K562 (cell line): Measurements from ENCODE around the gene DPP10. TPM values are rescaled to one million over a fixed set of nuclear protein-coding genes. Genes with fewer than 3 reads are reported as not detected.

Source experiments
- ATAC-seq: fragments of 200-7000 bp; cut with Tn5 transposase; 3 replicates; pipeline ENCODE4 v1.9.1; 2020; ENCODE audit warnings: moderate library complexity
- BruUV-seq: library from RNA; stranded (reverse); fragments of 400-500 nt; replicated peaks from 2 replicates; lab custom pipeline; 2021; lab: Mats Ljungman, UMichigan
- CTCF ChIA-PET: fragments of 300-600 bp; formaldehyde crosslinking; extraction: SDS; loops from one replicate; lab custom pipeline; 2021; ENCODE audit warnings: low intra/inter-chr PET ratio; lab: Yijun Ruan, JAX
- POLR2A ChIA-PET: fragments of 300-600, 350-650 bp; sonication (Branson Sonifier 250); formaldehyde crosslinking; extraction: SDS; loops from one replicate; lab custom pipeline; 2021; ENCODE audit warnings: antibody characterized with exemption, inconsistent platforms; lab: Yijun Ruan, JAX
- DNase-seq, 4 experiments: peaks; one replicate each; pipeline versions ENCODE4 v3.0.0 to v3.0.0-alpha.2; 2011 to 2018; ENCODE audit warnings: low spot score in 3 of 4, mixed read lengths in 3 of 4; ENCODE audit errors: extremely low read depth in 1 of 4
- FAIRE-seq: peaks from 2 replicates; lab custom pipeline; 2011; peaks lifted over from hg19 to GRCh38; lab: Jason Lieb, UNC
- H2AFZ ChIP-seq: 2 replicates; pipeline ENCODE4 v1.6.0; 2011; ENCODE audit warnings: low read depth, low read length, control low read depth, inconsistent platforms
- H3K27ac ChIP-seq: fragments of 200-600 bp; 3 replicates; pipeline ENCODE4 v1.8.0; 2011; ENCODE audit warnings: low read depth, mild to moderate bottlenecking, control low read depth, inconsistent platforms, low read length, moderate library complexity, mixed read lengths; ENCODE audit errors: extremely low read depth
- H3K27me3 ChIP-seq, 2 experiments: fragments of 300-600 bp in 1 of 2; 2 replicates in 1 of 2; 3 replicates in 1 of 2; pipeline versions ENCODE4 v1.6.0 to v1.8.0; 2011; ENCODE audit warnings: inconsistent platforms in 2 of 2, low read length in 2 of 2, mild to moderate bottlenecking in 1 of 2, mixed read lengths in 1 of 2, moderate library complexity in 1 of 2; ENCODE audit not compliant: control insufficient read depth in 2 of 2, insufficient read depth in 2 of 2
- H3K36me3 ChIP-seq: fragments of 300-600 bp; 3 replicates; pipeline ENCODE4 v1.8.0; 2011; ENCODE audit warnings: mild to moderate bottlenecking, low read length, inconsistent platforms; ENCODE audit not compliant: control insufficient read depth, insufficient read depth
- H3K4me1 ChIP-seq, 2 experiments: fragments of 200-600 bp in 1 of 2; replicated peaks in 1 of 2; 2 replicates in 1 of 2; 3 replicates in 1 of 2; pipeline versions ENCODE4 v1.5.1 to v1.8.0; 2011; ENCODE audit warnings: inconsistent platforms in 2 of 2, low read length in 2 of 2, mild to moderate bottlenecking in 1 of 2, mixed read lengths in 1 of 2, moderate library complexity in 1 of 2; ENCODE audit not compliant: control insufficient read depth in 2 of 2, insufficient read depth in 2 of 2
- H3K4me2 ChIP-seq: 2 replicates; pipeline ENCODE4 v1.6.1; 2011; ENCODE audit warnings: low read length, control low read depth, inconsistent platforms, mixed read lengths; ENCODE audit not compliant: insufficient read depth
- H3K4me3 ChIP-seq: fragments of 200-600 bp; sonication (generic), shearing (Covaris generic); 2 replicates; pipeline ENCODE4 v1.5.1; 2016; ENCODE audit warnings: control low read depth, inconsistent platforms
- H3K79me2 ChIP-seq: fragments of 200-600 bp; 3 replicates; pipeline ENCODE4 v1.8.0; 2011; ENCODE audit warnings: low read length, inconsistent platforms; ENCODE audit not compliant: control insufficient read depth, insufficient read depth
- H3K9ac ChIP-seq, 2 experiments: 2 replicates each; pipeline versions ENCODE4 v1.6.0 to v1.6.1; 2011; ENCODE audit warnings: low read depth in 2 of 2, low read length in 2 of 2, control low read depth in 1 of 2, inconsistent platforms in 1 of 2, mild to moderate bottlenecking in 1 of 2, mixed read lengths in 1 of 2; ENCODE audit not compliant: insufficient read depth in 1 of 2
- H3K9me1 ChIP-seq: one replicate; pipeline ENCODE4 v1.6.0; 2011; ENCODE audit warnings: inconsistent platforms, mild to moderate bottlenecking, low read length, moderate library complexity; ENCODE audit not compliant: control insufficient read depth, insufficient read depth
- H3K9me3 ChIP-seq: replicated peaks from 2 replicates; pipeline ENCODE4 v1.5.1; 2011; ENCODE audit warnings: low read depth, low read length, inconsistent platforms; ENCODE audit not compliant: control insufficient read depth, insufficient read depth
- H4K20me1 ChIP-seq: replicated peaks from 2 replicates; pipeline ENCODE4 v1.6.1; 2011; ENCODE audit warnings: low read length, inconsistent platforms, mixed read lengths; ENCODE audit not compliant: control insufficient read depth, insufficient read depth
- EZH2 ChIP-seq: IDR thresholded peaks from 2 replicates; pipeline ENCODE4 v1.6.1; 2012; ENCODE audit warnings: low read depth, mild to moderate bottlenecking, inconsistent platforms, low read length, borderline replicate concordance
- JUN ChIP-seq, 2 experiments: sonication (generic) in 1 of 2; formaldehyde crosslinking in 1 of 2; IDR thresholded peaks; 2 replicates each; pipeline versions ENCODE4 v1.6.1 to v1.8.0; 2012 to 2022; ENCODE audit warnings: borderline replicate concordance in 2 of 2, mild to moderate bottlenecking in 2 of 2, improper control_type of control experiment in 1 of 2, low read depth in 1 of 2, low read length in 1 of 2, missing genetic modification reagents in 1 of 2
- JUNB ChIP-seq: fragments of 450-650 bp; formaldehyde crosslinking; conservative IDR thresholded peaks from 2 replicates; pipeline ENCODE4 v1.4.0; 2020; ENCODE audit warnings: mild to moderate bottlenecking
- MAFG ChIP-seq: fragments of 450-650 bp; conservative IDR thresholded peaks from 2 replicates; pipeline ENCODE4 v1.6.1; 2016; ENCODE audit warnings: missing genetic modification characterization, missing compliant biosample characterization
- MCM2 ChIP-seq: fragments of 450-650 bp; IDR thresholded peaks from 2 replicates; pipeline ENCODE4 v1.6.1; 2017; ENCODE audit warnings: low read depth, mild to moderate bottlenecking
- NFXL1 ChIP-seq: fragments of 450-650 bp; formaldehyde crosslinking; IDR thresholded peaks from 2 replicates; pipeline ENCODE4 v1.4.0; 2021; ENCODE audit warnings: mild to moderate bottlenecking
- NR3C1 ChIP-seq: sonication (generic); formaldehyde crosslinking; IDR thresholded peaks from 2 replicates; pipeline ENCODE4 v1.8.1; 2022; ENCODE audit warnings: missing genetic modification reagents
- SOX6 ChIP-seq: fragments of 450-650 bp; IDR thresholded peaks from 2 replicates; pipeline ENCODE4 v1.6.1; 2014; ENCODE audit warnings: mild to moderate bottlenecking
- TFE3 ChIP-seq: fragments of 450-650 bp; formaldehyde crosslinking; IDR thresholded peaks from 2 replicates; pipeline ENCODE4 v1.4.0; 2020; ENCODE audit warnings: mild to moderate bottlenecking, mixed read lengths
- TRIM25 ChIP-seq: fragments of 450-650 bp; IDR thresholded peaks from 2 replicates; pipeline ENCODE4 v1.7.0; 2016; ENCODE audit warnings: borderline replicate concordance
- ZNF146 ChIP-seq: IDR thresholded peaks from one replicate; pipeline ENCODE4 v1.6.1; 2018; ENCODE audit warnings: missing compliant biosample characterization; ENCODE audit not compliant: unreplicated experiment
- ZNF668 ChIP-seq: fragments of 250-450 bp; sonication (Bioruptor Pico); IDR thresholded peaks from 2 replicates; pipeline ENCODE4 v1.8.0; 2022; ENCODE audit warnings: mild to moderate bottlenecking, inconsistent platforms
- ZNF780A ChIP-seq: fragments of 250-450 bp; sonication (Bioruptor Pico); IDR thresholded peaks from 2 replicates; pipeline ENCODE4 v1.5.0; 2021; ENCODE audit warnings: mild to moderate bottlenecking
- ZSCAN29 ChIP-seq: fragments of 450-650 bp; IDR thresholded peaks from 2 replicates; pipeline ENCODE4 v1.6.1; 2017
- WGBS: fragments of 100-300 bp; shearing (Covaris generic); methylation state at CpG from one replicate; pipeline ENCODE4 v1.1.6; 2016; ENCODE audit warnings: low coverage, mixed read lengths; ENCODE audit not compliant: insufficient coverage; ENCODE audit errors: missing lambda C conversion rate; 5-methylcytosine and 5-hydroxymethylcytosine counted together
- in situ Hi-C: fragments of 300-500 bp; cut with MboI; formaldehyde crosslinking; loops from 4 replicates; pipeline ENCODE4 v1.15.0; 2018; ENCODE audit warnings: inconsistent platforms, mixed read lengths
- intact Hi-C: fragments of 100-400 bp; cut with micrococcal nuclease; formaldehyde crosslinking; loops from 2 replicates; pipeline ENCODE4 v1.14.2; 2022
- polyA plus RNA-seq, 8 experiments: library from polyadenylated mRNA; depleted of rRNA in 4 of 8; stranded (reverse) in 5 of 8; unstranded in 3 of 8; fragments of >200 nt; fragmentation: Nextera tagmentation in 2 of 8; fragmentation: Illumina TruSeq in 1 of 8; extraction: Ambion mirVana in 2 of 8; extraction: Trizol in 1 of 8; gene quantifications; 2 replicates each; pipeline versions ENCODE4 v1.2.1 to v1.2.3, GENCODE V29; 2011 to 2014; ENCODE audit warnings: inconsistent platforms in 1 of 8, missing spikeins in 1 of 8
- total RNA-seq, 7 experiments: library from RNA; depleted of rRNA in 6 of 7; stranded (reverse); fragments of >200 nt in 6 of 7; fragmentation: Illumina TruSeq in 2 of 7; extraction: Trizol in 2 of 7; gene quantifications; 2 replicates each; pipeline versions ENCODE4 v1.2.1 to v1.2.3, GENCODE V29; 2011 to 2021; ENCODE audit warnings: low replicate concordance in 1 of 7
- TF ChIP-seq, protein P1 (sequence below): fragments of 450-650 bp; conservative IDR thresholded peaks from 2 replicates; pipeline ENCODE4 v1.6.1; 2016; ENCODE audit warnings: missing genetic modification characterization, low read depth, mild to moderate bottlenecking, control low read depth, missing compliant biosample characterization
- TF ChIP-seq, protein P2 (sequence below): fragments of 250-450 bp; sonication (Bioruptor Pico); IDR thresholded peaks from 2 replicates; pipeline ENCODE4 v1.9.0; 2021; ENCODE audit warnings: mild to moderate bottlenecking

Gene DPP10
- total and polyA plus RNA-seq, 9 of the 15 experiments (the other 6 are each of a cell fraction or from before 2014, with no cell fraction given) = not detected

DNA sequence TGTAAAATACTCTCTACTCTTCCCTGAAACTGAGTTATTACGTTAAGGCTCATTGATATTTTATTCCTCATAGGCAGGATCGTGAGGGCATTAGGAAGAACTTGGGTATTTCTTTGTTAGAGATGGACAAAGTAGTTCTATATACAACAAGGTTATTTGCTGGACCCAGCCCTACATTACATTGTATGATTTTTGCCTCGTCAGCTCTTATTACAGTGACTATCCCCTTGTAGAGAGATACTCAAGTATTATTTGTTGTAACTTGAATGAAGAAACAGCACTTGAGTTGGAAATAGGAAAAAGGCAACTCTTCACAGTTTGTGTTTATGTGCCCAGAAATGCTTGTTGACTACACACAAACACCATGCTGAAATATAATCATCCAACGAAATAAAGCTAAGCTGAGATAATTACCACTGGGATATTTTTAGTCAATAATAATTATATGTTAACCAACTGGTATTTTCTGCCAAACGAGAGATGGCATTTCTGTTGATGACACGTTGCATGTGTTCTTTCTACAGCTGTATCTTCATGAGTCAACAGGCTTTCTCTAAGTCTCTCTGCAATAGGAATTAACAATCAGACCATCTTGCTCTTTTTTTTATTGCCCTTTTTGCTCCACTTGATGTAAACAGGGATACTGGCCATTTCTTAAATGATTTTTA is 947.6 kb downstream of the DPP10 start:
- Histone ChIP-seq H3K4me1 (no peaks in the 10 kb centered on the region), H3K27ac (no peak overlapping the region), H3K4me3 (no peak overlapping the region), H3K9ac (no peak overlapping the region), H3K27me3 (no peaks in the 10 kb centered on the region), H3K9me3 (no peaks in the 10 kb centered on the region), H2AFZ (no peak overlapping the region), H3K79me2 (no peaks in the 10 kb centered on the region), H3K36me3 (no peaks in the 10 kb centered on the region), H3K4me2 (no peak overlapping the region), H4K20me1 (no peaks in the 10 kb centered on the region), H3K9me1 (no peaks in the 10 kb centered on the region)
- DNase-seq = no peak
- FAIRE-seq = no peak
- ChIA-PET CTCF (no interaction called here), POLR2A (no interaction called here)
- in situ Hi-C loops = no loop called here
- BruUV-seq = no TSS peak
- intact Hi-C loops = no loop called here
- ATAC-seq = no peak
- WGBS = 1% methylated on average over 6 of the region's 6 CpGs
- no peak for TF ChIP-seq ZNF668
- TF ChIP-seq TRIM25 = no peak
- no peak for TF ChIP-seq ZNF780A (CRISPR knock-in tag)
- TF ChIP-seq ZSCAN29 = no peak
- no peak for TF ChIP-seq TFE3 (CRISPR knock-in tag)
- TF ChIP-seq NFXL1 (CRISPR knock-in tag) = no peak
- TF ChIP-seq, protein P1, sequence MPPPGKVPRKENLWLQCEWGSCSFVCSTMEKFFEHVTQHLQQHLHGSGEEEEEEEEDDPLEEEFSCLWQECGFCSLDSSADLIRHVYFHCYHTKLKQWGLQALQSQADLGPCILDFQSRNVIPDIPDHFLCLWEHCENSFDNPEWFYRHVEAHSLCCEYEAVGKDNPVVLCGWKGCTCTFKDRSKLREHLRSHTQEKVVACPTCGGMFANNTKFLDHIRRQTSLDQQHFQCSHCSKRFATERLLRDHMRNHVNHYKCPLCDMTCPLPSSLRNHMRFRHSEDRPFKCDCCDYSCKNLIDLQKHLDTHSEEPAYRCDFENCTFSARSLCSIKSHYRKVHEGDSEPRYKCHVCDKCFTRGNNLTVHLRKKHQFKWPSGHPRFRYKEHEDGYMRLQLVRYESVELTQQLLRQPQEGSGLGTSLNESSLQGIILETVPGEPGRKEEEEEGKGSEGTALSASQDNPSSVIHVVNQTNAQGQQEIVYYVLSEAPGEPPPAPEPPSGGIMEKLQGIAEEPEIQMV = no peak
- no peak for TF ChIP-seq JUN (IDR thresholded peaks at IDR 0.05; ENCODE audit: borderline replicate concordance, low read depth, low read length)
- TF ChIP-seq JUN (CRISPR knock-in tag; IDR thresholded peaks at IDR 0.05; ENCODE audit: borderline replicate concordance) = no peak
- TF ChIP-seq MAFG (tag) = 0 out of 2 replicates have a peak, but pooled peaks have one; percentile 15
- TF ChIP-seq, protein P2, sequence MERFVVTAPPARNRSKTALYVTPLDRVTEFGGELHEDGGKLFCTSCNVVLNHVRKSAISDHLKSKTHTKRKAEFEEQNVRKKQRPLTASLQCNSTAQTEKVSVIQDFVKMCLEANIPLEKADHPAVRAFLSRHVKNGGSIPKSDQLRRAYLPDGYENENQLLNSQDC (CRISPR knock-in tag) = no peak
- TF ChIP-seq ZNF146 (CRISPR knock-in tag) = no peak
- no peak for TF ChIP-seq SOX6
- no peak for TF ChIP-seq JUNB (CRISPR knock-in tag)
- no peak for TF ChIP-seq EZH2
- TF ChIP-seq MCM2 = no peak
- TF ChIP-seq NR3C1 (CRISPR knock-in tag) = no peak
